MM.1S (cell line): Measurements from ENCODE around the gene MRPS33.

Source experiments
- CTCF ChIP-seq: fragments of 300-600 bp; sonication (generic); IDR thresholded peaks from 2 replicates; pipeline ENCODE4 v1.5.1; 2016; ENCODE audit warnings: antibody characterized with exemption, low read length, mixed read lengths
- EZH2 ChIP-seq: fragments of 300-600 bp; sonication (generic); optimal IDR thresholded peaks from 2 replicates; pipeline ENCODE3; 2017; ENCODE audit warnings: low read depth, mild to moderate bottlenecking, antibody characterized with exemption, low read length, mixed read lengths

- TF ChIP-seq CTCF (no peak), EZH2 (no peak)
These were observed 11.3 kb downstream of the MRPS33 start for GRCh38 chr7:141003172-141004065.
